Cerebellar cortex (tissue), 1 donor: ENCODE results near the gene MORC4.
A peak's percentile ranks its signal among the peaks of the same experiment; 100 is the strongest.

Experiments used
- DNase-seq: peaks from one replicate; pipeline ENCODE4 v3.0.0-alpha.2; 2015; ENCODE audit warnings: low spot score

MORC4 gene

GRCh38 chrX:106906361-106906760 lies 93.7 kb downstream of the MORC4 start:
- DNase-seq = no peak

- no peak for DNase-seq
Observed at GRCh38 chrX:106905064-106905708, 94.8 kb downstream of the MORC4 start.

GRCh38 chrX:106903856-106904528 lies 96.0 kb downstream of the MORC4 start:
- no peak for DNase-seq

GRCh38 chrX:106903291-106903824 lies 96.7 kb downstream of the MORC4 start, which contains the start of gene RIPPLY1:
TSS of gene RIPPLY1 (minus strand) at chrX:106903341. CDS start at chrX:106903287, 54 bp downstream.
- no peak for DNase-seq

- no peak for DNase-seq
Observed at GRCh38 chrX:106902684-106903083, 97.3 kb downstream of the MORC4 start.

- no peak for DNase-seq
Observed at GRCh38 chrX:106901781-106902219, 98.2 kb downstream of the MORC4 start.

GRCh38 chrX:106901341-106901740 lies 98.7 kb downstream of the MORC4 start:
- DNase-seq = no peak

GRCh38 chrX:106899841-106900240 lies 100.2 kb downstream of the MORC4 start:
- no peak for DNase-seq

- no peak for DNase-seq
Observed at GRCh38 chrX:106899276-106899675, 100.7 kb downstream of the MORC4 start.

- DNase-seq = peak; percentile 25
Observed at GRCh38 chrX:106898462-106898861, 101.5 kb downstream of the MORC4 start.

GRCh38 chrX:106897259-106897658 lies 102.8 kb downstream of the MORC4 start:
- DNase-seq = no peak

GRCh38 chrX:106894978-106895452 lies 105.0 kb downstream of the MORC4 start:
- DNase-seq = no peak

GRCh38 chrX:106894392-106894909 lies 105.6 kb downstream of the MORC4 start:
- peak; percentile 52 for DNase-seq

- no peak for DNase-seq
Observed at GRCh38 chrX:106891762-106892460, 108.1 kb downstream of the MORC4 start.
